Left lung (tissue), 10 donors: ENCODE data around the gene LAS1L. TPM values are rescaled to one million over a fixed set of nuclear protein-coding genes. Genes with fewer than 3 reads are reported as not detected.
A peak's percentile ranks its signal among the peaks of the same experiment; 100 is the strongest.
"Not testable (repeated sequence)": the region's sequence is repeated elsewhere in the genome, so short reads cannot be mapped to it uniquely, and the experiment has no call there.

Experiments used
- ATAC-seq: fragments of 200-7000 bp; cut with Tn5 transposase; one replicate; pipeline ENCODE4 v1.9.1; 2020; ENCODE audit warnings: moderate library complexity
- DNase-seq, 4 donors: peaks; one replicate each; pipeline ENCODE4 v3.0.0-alpha.2; 2013 to 2020
- H3K27ac ChIP-seq, 2 donors: fragments of 200-600 bp; sonication (generic) in 1 of 2; one replicate each; pipeline versions ENCODE4 v1.5.0 to v1.8.0; 2020 to 2021
- H3K27me3 ChIP-seq, 2 donors: fragments of 200-600 bp; sonication (generic) in 1 of 2; one replicate each; pipeline versions ENCODE4 v1.5.0 to v1.8.0; 2020 to 2021
- H3K36me3 ChIP-seq, 2 donors: fragments of 200-600 bp; sonication (generic) in 1 of 2; one replicate each; pipeline versions ENCODE4 v1.5.0 to v1.8.0; 2020 to 2021
- H3K4me1 ChIP-seq, 2 donors: fragments of 200-600 bp; one replicate each; pipeline ENCODE4 v1.8.0; 2021
- H3K4me3 ChIP-seq, 2 donors: fragments of 200-600 bp; sonication (generic) in 1 of 2; one replicate each; pipeline versions ENCODE4 v1.5.0 to v1.8.0; 2020 to 2021; ENCODE audit warnings: mild to moderate bottlenecking in 1 of 2
- H3K9me3 ChIP-seq, 2 donors: fragments of 200-600 bp; sonication (generic) in 1 of 2; one replicate each; pipeline versions ENCODE4 v1.5.0 to v1.8.0; 2020 to 2021
- CTCF ChIP-seq, 2 donors: fragments of 200-600 bp; sonication (generic) in 1 of 2; IDR thresholded peaks; one replicate each; pipeline versions ENCODE4 v1.5.0 to v1.8.0; 2021; ENCODE audit warnings: antibody characterized with exemption in 2 of 2
- intact Hi-C, 2 donors: fragments of 100-400 bp; cut with DNase I; formaldehyde crosslinking; loops; one replicate each; pipeline versions ENCODE4 v1.11.2 to v1.14.2; 2022
- polyA plus RNA-seq, 6 donors: library from polyadenylated mRNA; unstranded; fragments of 120-200 nt; gene quantifications; one replicate each; pipeline ENCODE4 v1.2.1, GENCODE V29; 2013; ENCODE audit not compliant: insufficient read length in 6 of 6
- total RNA-seq, 2 donors: library from RNA; stranded (reverse); fragmentation: NEBNext Ultra II Directional; extraction: Animal tissue kit (Norgen Biotek cat#: 25700); gene quantifications; one replicate each; pipeline ENCODE4 v1.2.1, GENCODE V29; 2021
- donor health status: DM: no; HTN: yes; CAD: no.
- donor health status: DM: no; HTN: no; CAD: no.

LAS1L gene
- total and polyA plus RNA-seq, 8 donors, result 19.6 to 43.9 (median 41.7) TPM

- Histone ChIP-seq H3K27ac (no peak overlapping the region), H3K27me3 (no peaks in the 10 kb centered on the region), H3K4me3 (no peak overlapping the region), H3K4me1 (peaks cover 0 to 2% of the 10 kb centered on the region in 2 donors), H3K9me3 (no peaks in the 10 kb centered on the region), H3K36me3 (peaks cover 0 to 39% of the 10 kb centered on the region in 2 donors)
- intact Hi-C loops, result no loop called here
- TF ChIP-seq CTCF (IDR thresholded peaks at IDR 0.05), result no peak
- DNase-seq (no peak), ATAC-seq (no peak)
Observed at GRCh38 chrX:65532016-65532415, 2.6 kb downstream of the LAS1L start.

GRCh38 chrX:65528705-65529340 is 5.8 kb downstream of the LAS1L start:
- H3K4me3 ChIP-seq, result no peak overlapping the region
- peaks cover 0 to 2% of the 10 kb centered on the region in 2 donors for H3K4me1 ChIP-seq
- no peak overlapping the region for H3K27ac ChIP-seq
- intact Hi-C loops, result no loop called here
- H3K9me3 ChIP-seq, result no peaks in the 10 kb centered on the region
- peak; percentile 84 to 99 for TF ChIP-seq CTCF (IDR thresholded peaks at IDR 0.05)
- ATAC-seq (peak; percentile 88), DNase-seq (peak in 1 of 4 donors; percentile 21)
- H3K27me3 ChIP-seq, result no peaks in the 10 kb centered on the region
- peaks cover 0 to 70% of the 10 kb centered on the region in 2 donors for H3K36me3 ChIP-seq

GRCh38 chrX:65528293-65528692 is 6.3 kb downstream of the LAS1L start:
- no peak overlapping the region for H3K27ac ChIP-seq
- H3K4me3 ChIP-seq, result no peak overlapping the region
- H3K36me3 ChIP-seq, result peaks cover 0 to 75% of the 10 kb centered on the region in 2 donors
- no peak for TF ChIP-seq CTCF (IDR thresholded peaks at IDR 0.05)
- H3K9me3 ChIP-seq, result no peaks in the 10 kb centered on the region
- H3K4me1 ChIP-seq, result peaks cover 0 to 2% of the 10 kb centered on the region in 2 donors
- ATAC-seq (no peak), DNase-seq (no peak)
- intact Hi-C loops, result no loop called here
- no peaks in the 10 kb centered on the region for H3K27me3 ChIP-seq

- no peaks in the 10 kb centered on the region for H3K27me3 ChIP-seq
- no peak for TF ChIP-seq CTCF (IDR thresholded peaks at IDR 0.05)
- H3K4me1 ChIP-seq, result peaks cover 0 to 2% of the 10 kb centered on the region in 2 donors
- H3K4me3 ChIP-seq, result no peak overlapping the region
- intact Hi-C loops, result no loop called here
- DNase-seq (no peak), ATAC-seq (no peak)
- H3K36me3 ChIP-seq, result peaks cover 0 to 82% of the 10 kb centered on the region in 2 donors
- no peak overlapping the region for H3K27ac ChIP-seq
- no peaks in the 10 kb centered on the region for H3K9me3 ChIP-seq
Observed at GRCh38 chrX:65524139-65524538, 10.4 kb downstream of the LAS1L start.

- Histone ChIP-seq H3K9me3 (no peaks in the 10 kb centered on the region), H3K4me1 (no peaks in the 10 kb centered on the region), H3K27ac (no peak overlapping the region), H3K27me3 (no peaks in the 10 kb centered on the region), H3K36me3 (peaks cover 0 to 81% of the 10 kb centered on the region in 2 donors), H3K4me3 (no peak overlapping the region)
- no peak for TF ChIP-seq CTCF (IDR thresholded peaks at IDR 0.05)
- DNase-seq (no peak), ATAC-seq (no peak)
- intact Hi-C loops, result no loop called here
Observed at GRCh38 chrX:65522739-65523372, 11.7 kb downstream of the LAS1L start.

- H3K27ac ChIP-seq, H3K4me1 ChIP-seq, DNase-seq, H3K9me3 ChIP-seq, H3K27me3 ChIP-seq, intact Hi-C loops, ATAC-seq, H3K4me3 ChIP-seq: not testable (repeated sequence)
- peaks cover 0 to 62% of the 10 kb centered on the region in 2 donors for H3K36me3 ChIP-seq
Observed at GRCh38 chrX:65519530-65519929, 15.1 kb downstream of the LAS1L start.

- H3K27me3 ChIP-seq, DNase-seq, H3K9me3 ChIP-seq, H3K4me3 ChIP-seq, H3K27ac ChIP-seq, intact Hi-C loops, ATAC-seq, H3K4me1 ChIP-seq: not testable (repeated sequence)
- H3K36me3 ChIP-seq, result peaks cover 0 to 63% of the 10 kb centered on the region in 2 donors
Observed at GRCh38 chrX:65518980-65519379, 15.6 kb downstream of the LAS1L start.
